ENCODE measurements around the gene RERE.
"Not testable (repeated sequence)": the region's sequence is repeated elsewhere in the genome, so short reads cannot be mapped to it uniquely, and the experiment has no call there.

Gene RERE

GRCh38 chr1:8598783-8599182 is 218.7 kb downstream of the RERE start:
- DNase-seq = no peak

- no peak for DNase-seq
These were observed 219.2 kb downstream of the RERE start for GRCh38 chr1:8598060-8598724.

- DNase-seq = no peak
These were observed 220.0 kb downstream of the RERE start for GRCh38 chr1:8597455-8597854.

GRCh38 chr1:8595941-8596340 is 221.5 kb downstream of the RERE start:
- no peak for DNase-seq

- DNase-seq = no peak
These were observed 222.1 kb downstream of the RERE start for GRCh38 chr1:8595332-8595731.

- not testable (repeated sequence) for DNase-seq
These were observed 224.1 kb downstream of the RERE start for GRCh38 chr1:8593292-8593691.

GRCh38 chr1:8591569-8591968 is 225.9 kb downstream of the RERE start:
- DNase-seq = no peak

GRCh38 chr1:8590721-8591351 is 226.6 kb downstream of the RERE start:
- no peak for DNase-seq

- DNase-seq = no peak
These were observed 227.9 kb downstream of the RERE start for GRCh38 chr1:8589571-8589970.

- DNase-seq = no peak
These were observed 229.7 kb downstream of the RERE start for GRCh38 chr1:8587784-8588183.

GRCh38 chr1:8586438-8586837 is 231.0 kb downstream of the RERE start:
- DNase-seq = no peak

GRCh38 chr1:8584316-8584715 is 233.1 kb downstream of the RERE start:
- no peak for DNase-seq

GRCh38 chr1:8583031-8583430 is 234.4 kb downstream of the RERE start:
- no peak for DNase-seq

- DNase-seq = no peak
These were observed 236.9 kb downstream of the RERE start for GRCh38 chr1:8580566-8580965.

- no peak for DNase-seq
These were observed 238.5 kb downstream of the RERE start for GRCh38 chr1:8578936-8579335.

GRCh38 chr1:8578132-8578877 is 239.1 kb downstream of the RERE start:
- DNase-seq = no peak

GRCh38 chr1:8574985-8575384 is 242.5 kb downstream of the RERE start:
- DNase-seq = no peak

- DNase-seq = no peak
These were observed 245.3 kb downstream of the RERE start for GRCh38 chr1:8572106-8572505.

- no peak for DNase-seq
These were observed 246.0 kb downstream of the RERE start for GRCh38 chr1:8571200-8571984.

GRCh38 chr1:8570465-8570864 is 247.0 kb downstream of the RERE start:
- DNase-seq = no peak

- no peak for DNase-seq
These were observed 248.2 kb downstream of the RERE start for GRCh38 chr1:8569242-8569641.

- no peak for DNase-seq
These were observed 248.6 kb downstream of the RERE start for GRCh38 chr1:8568837-8569236.

- no peak for DNase-seq
These were observed 250.3 kb downstream of the RERE start for GRCh38 chr1:8567146-8567545.

All from CD4-positive, alpha-beta T cell treated with Interleukin-6 for 4 hours (primary cell).